ENCODE data around the gene TMEM151A. TPM values are rescaled to one million over a fixed set of nuclear protein-coding genes. Genes with fewer than 3 reads are reported as not detected.

Gene TMEM151A
- total RNA-seq, 1 experiment from 2014 or later: 0.42 TPM

DNA sequence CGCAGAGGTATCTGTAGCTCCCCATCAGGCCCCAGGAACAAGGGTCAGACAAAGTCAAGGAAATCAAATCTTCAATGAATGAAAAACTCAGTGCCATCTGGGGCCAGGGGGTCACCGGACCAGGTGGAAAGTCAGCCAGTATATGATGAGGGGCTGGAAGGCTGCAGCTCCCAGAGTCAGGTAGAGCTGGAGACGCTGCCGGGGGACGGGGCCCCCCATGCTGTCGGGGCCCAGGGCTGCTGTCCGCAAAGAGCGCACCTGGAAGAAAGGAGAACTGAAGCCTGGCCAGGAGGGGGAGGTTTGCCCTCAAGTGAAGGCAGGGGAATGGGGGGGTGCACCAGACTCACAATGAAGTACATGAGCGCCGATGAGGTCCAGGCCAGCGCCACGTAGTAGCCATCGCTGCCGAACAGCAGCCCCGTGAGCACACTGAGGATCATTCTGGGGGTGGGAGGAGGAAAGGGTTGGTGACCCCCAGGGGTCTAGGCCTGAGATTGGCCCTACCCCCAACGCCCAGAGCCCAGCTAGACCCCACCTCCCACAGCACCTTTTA is 7.1 kb upstream of the TMEM151A start:
- Histone ChIP-seq H3K27me3 (ENCODE audit: control insufficient read depth, insufficient read depth, low read length) (peaks cover 2% of the 10 kb centered on the region; the same call in 1 of the 2 replicates), H3K36me3 (replicated peaks; ENCODE audit: control insufficient read depth, insufficient read depth, low read length) (peaks cover 6% of the 10 kb centered on the region), H3K4me3 (ENCODE audit: insufficient read depth, low read depth, low read length) (no peak overlapping the region)
- no peak for DNase-seq

DNA sequence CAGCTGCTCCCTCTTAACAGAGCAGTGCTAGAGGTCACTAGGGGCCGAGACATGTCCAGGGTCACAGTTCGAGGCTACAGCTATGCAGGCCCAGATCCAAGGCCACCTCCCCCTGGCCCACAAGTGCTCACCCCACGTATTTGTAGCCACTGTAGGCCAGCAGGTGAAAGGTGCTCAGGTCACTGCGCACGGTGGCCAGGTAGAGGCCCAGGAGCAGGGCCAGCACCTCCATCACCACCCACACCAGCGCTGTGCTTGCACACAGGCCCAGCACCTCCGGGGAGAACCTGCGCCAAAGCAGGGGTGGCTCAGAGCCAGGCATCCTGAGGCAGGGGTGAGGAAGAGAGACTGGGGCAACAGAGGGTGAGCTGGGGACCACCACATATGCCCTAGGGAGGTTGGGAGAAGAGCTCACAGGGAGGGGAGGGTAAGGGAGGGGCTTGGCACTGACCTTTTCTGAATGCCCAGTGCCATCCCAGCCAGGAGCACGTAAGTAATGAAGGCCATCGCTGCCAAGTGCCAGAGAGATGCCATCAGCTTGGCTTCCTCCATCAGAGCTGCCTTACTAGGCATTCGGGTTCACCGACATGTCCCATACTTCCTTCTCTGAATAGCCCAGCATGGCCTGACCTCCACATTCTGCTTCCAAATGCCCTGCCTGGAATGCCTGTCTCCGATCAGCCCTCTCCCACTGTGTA is 6.3 kb upstream of the TMEM151A start:
- no peak overlapping the region for H3K4me3 ChIP-seq (ENCODE audit: insufficient read depth, low read depth, low read length)
- peaks cover 6% of the 10 kb centered on the region for H3K36me3 ChIP-seq (replicated peaks; ENCODE audit: control insufficient read depth, insufficient read depth, low read length)
- H3K27me3 ChIP-seq (ENCODE audit: control insufficient read depth, insufficient read depth, low read length): peaks cover 4% of the 10 kb centered on the region
- peak; percentile 35 for DNase-seq

DNA sequence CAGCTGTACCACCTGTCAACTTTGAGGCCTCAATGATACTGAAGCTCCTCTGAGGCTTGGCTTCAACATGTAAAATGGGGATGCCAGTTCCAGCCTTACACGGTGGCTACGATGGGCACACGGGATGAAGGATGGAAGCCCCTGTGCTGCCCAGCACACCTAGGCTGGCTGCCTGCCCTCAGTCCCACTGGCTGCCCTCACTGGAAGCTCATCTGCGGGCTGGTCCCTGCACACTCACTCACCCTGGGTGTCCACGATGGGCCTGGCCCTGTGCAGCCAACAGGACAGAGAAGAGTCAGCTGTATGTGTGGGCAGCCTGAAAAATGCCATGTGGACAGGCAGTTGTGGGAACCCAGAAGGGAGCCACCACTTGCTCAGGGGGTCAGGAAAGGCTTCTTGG is 5.0 kb upstream of the TMEM151A start:
- peaks cover 16% of the 10 kb centered on the region for H3K27me3 ChIP-seq (ENCODE audit: control insufficient read depth, insufficient read depth, low read length)
- no peak for DNase-seq
- peaks cover 6% of the 10 kb centered on the region for H3K36me3 ChIP-seq (replicated peaks; ENCODE audit: control insufficient read depth, insufficient read depth, low read length)
- no peak overlapping the region for H3K4me3 ChIP-seq (ENCODE audit: insufficient read depth, low read depth, low read length)

DNA sequence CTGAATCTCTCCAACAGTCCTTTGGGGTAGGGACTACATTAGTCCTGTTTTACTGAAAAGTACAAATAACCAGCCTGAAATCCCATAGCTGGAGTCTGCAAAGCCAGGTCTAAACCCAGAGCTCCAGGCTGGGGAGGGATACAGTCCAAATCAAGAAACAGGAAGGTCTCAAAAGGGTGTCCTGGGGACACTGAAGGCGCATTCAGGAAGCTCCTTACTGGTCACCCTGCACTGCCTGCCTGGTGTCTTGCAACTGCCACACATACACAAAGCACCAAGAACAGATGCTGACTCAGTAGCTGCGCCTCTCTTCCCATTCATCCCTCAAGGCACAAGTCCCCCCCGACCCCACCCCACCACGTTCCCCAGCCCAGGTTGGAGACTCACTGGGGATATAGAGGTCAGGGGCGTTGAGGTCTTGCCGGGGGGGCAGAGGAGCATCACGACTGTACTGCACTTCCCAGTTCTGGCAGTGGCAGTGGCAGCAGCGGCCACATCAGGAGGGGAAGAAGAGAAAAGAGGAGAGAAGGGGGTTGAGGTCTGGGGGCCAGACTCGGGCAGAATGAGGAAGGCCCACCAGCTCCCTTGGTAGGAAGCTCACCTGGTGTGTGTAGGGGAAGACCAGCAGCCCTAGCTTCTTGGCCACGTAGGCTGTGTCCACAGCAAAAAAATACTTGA is 4.3 kb upstream of the TMEM151A start:
- Histone ChIP-seq H3K4me3 (ENCODE audit: insufficient read depth, low read depth, low read length) (no peak overlapping the region), H3K27me3 (ENCODE audit: control insufficient read depth, insufficient read depth, low read length) (peaks cover 23% of the 10 kb centered on the region), H3K36me3 (replicated peaks; ENCODE audit: control insufficient read depth, insufficient read depth, low read length) (peaks cover 6% of the 10 kb centered on the region)
- DNase-seq: no peak

DNA sequence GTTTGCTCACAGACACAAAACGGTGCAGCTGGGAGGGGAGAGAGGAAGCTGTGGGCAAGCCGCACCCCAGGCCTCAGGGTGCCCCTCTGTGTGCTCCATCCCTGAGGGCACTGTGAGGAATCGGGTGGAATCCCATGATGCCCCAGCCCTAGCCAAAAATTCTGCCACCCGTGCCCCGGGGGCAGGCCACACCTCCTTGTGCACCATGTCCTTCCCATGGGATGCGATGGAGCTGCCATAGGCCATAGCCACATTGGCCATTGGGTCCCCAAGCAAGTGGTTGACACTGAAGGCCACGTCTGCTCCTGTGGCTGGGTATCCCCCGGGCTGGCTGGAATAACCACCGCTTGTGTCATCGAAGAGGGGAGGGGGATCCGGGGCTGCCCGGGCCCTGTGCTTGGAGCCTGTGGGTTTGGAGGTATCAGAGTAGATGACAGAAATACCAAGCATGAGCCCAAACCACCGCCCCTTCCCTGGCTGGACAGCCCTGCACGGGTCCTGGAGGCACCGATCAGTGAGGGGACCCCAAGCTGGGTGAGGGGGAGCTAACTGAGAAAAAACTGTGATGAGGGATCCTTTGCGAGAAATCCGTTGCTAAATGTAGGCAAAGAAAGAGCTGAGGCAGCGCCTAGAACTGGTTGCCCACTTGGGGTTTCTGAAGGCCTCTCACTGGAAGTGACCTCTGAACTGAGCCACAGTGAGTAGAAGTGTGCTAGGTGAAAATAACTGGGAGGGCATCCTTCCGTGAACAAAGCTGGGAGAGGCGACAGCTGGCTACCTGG is 3.6 kb upstream of the TMEM151A start:
- Histone ChIP-seq H3K36me3 (replicated peaks; ENCODE audit: control insufficient read depth, insufficient read depth, low read length) (peaks cover 6% of the 10 kb centered on the region), H3K4me3 (ENCODE audit: insufficient read depth, low read depth, low read length) (peak overlapping the region; percentile 82), H3K27me3 (ENCODE audit: control insufficient read depth, insufficient read depth, low read length) (peaks cover 29% of the 10 kb centered on the region)
- DNase-seq: peak; percentile 67

DNA sequence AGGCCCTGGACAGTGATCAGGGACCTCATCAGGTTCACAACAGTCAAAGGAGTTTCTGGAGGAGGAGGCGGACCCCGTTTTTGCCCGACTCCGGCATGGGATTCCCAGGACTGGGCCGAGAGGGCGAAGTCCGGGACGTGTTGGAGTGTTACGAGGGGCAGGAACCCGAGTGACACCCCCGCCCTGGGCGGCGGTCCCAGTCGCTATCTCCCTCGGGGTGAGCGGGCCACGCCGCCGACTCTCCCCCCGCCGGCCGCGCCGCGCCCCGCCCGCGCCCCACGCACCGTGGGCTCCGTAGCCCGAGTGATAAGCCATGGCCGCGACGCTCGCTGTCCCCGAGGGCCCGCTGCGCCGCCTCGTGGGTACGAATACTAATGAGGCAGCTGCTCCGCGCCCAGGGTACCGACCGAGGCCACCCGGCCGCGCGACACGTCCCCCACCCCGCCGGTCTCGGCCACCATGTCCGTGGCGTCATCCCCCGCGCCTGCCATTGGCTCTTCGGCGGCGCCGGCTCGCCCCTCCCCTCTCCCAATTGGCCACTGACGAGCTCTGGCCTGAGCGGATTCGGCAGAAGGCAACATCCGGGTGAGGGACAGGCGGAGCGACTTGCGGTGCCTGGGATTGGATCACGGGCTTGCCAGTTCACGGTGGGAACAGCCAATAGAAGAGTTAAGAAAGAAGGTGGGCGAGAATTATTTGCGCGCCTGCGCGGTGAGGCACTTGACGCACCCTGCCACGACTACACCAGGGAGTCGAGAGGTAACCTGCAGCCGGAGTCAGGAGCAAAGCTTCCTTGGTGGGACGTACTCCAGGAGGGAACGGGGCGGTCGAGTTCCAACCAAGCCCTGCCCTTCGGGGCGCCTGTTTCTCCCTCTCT is 2.8 kb upstream of the TMEM151A start, which contains the start of gene YIF1A:
TSS of gene YIF1A (minus strand) at position 473 of the 877 bp plus-strand sequence. CDS start at position 315, 158 bp downstream.
- DNase-seq: peak; percentile 100
- Histone ChIP-seq H3K36me3 (replicated peaks; ENCODE audit: control insufficient read depth, insufficient read depth, low read length) (peaks cover 6% of the 10 kb centered on the region), H3K4me3 (ENCODE audit: insufficient read depth, low read depth, low read length) (peak within 1 kb of the TSS; percentile 82), H3K27me3 (ENCODE audit: control insufficient read depth, insufficient read depth, low read length) (peaks cover 30% of the 10 kb centered on the region)

DNA sequence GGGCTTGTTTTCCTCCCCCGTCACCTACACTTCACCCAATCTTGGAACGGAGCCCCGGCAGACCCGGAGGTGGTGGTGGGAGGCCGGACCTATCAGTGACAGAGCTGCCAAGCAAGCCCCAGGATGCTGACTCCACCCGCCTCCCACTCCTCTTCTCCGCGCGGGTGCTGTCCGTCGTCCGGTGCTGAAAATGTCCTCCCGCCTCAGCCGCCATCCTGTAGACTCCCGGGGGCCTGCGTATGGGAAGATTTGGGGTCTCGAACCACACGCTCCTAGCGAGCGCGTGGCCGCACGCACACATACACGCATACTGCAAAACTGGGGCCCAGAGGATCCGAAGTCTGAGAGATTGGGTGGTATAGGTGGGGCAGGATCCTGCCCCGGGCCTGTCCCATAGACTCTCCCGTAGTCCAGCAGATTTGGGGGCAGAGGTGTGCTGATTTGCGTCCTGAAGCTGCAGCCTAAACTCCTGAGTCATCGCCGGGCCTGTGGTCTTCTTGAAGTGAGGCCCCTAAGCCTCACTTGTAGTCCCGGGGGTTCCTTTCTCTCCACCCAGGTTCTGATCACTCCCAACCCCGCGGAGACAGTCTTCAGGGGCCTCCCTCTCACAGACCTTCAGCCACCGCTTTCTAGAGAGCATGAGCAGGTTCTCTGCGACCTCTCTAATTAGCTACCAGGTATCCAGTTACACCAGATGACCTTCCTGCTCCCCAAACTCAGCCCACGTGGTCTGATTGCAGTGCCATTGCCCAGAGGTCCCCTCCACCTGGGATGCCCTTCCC is 2.0 kb upstream of the TMEM151A start:
- Histone ChIP-seq H3K4me3 (ENCODE audit: insufficient read depth, low read depth, low read length) (peak overlapping the region; percentile 73), H3K27me3 (ENCODE audit: control insufficient read depth, insufficient read depth, low read length) (peaks cover 31% of the 10 kb centered on the region), H3K36me3 (replicated peaks; ENCODE audit: control insufficient read depth, insufficient read depth, low read length) (peaks cover 6% of the 10 kb centered on the region)
- DNase-seq: peak; percentile 97

DNA sequence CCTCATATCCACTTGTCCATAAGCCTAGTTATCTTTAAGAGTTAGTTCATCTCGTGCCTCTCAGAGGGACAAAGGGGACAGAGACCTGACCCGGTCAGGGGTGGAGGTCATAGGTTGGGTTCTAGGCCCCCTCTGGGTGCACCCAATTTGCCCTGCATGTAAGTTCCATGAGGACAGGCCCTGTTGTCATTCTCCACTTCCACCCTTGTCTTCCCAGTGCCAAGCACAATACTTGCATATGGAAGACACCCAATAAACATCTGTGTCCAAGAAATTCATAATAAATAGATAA is 1.4 kb upstream of the TMEM151A start:
- H3K4me3 ChIP-seq (ENCODE audit: insufficient read depth, low read depth, low read length): no peak overlapping the region
- peaks cover 6% of the 10 kb centered on the region for H3K36me3 ChIP-seq (replicated peaks; ENCODE audit: control insufficient read depth, insufficient read depth, low read length)
- DNase-seq: no peak
- H3K27me3 ChIP-seq (ENCODE audit: control insufficient read depth, insufficient read depth, low read length): peaks cover 31% of the 10 kb centered on the region

DNA sequence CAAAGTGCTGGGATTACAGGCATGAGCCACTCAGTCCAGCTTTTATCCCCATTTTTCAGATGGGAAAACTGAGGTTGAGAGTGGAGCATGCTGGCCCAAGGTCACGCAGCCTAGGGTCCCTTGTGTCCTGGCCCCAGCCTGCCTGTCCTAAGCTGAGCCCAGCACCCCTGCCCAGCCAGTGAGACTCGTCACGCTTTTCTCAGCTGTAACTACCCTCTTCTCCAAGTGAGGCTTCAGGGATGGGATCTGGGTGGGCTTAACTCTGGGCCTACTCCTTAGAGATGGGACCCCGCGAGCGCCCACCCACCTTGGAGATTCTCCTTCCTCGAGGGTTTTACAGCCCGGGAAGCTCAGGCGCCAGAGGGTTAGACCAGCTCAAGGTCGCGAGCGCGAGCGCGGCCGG is 390 bp upstream of the TMEM151A start:
- Histone ChIP-seq H3K4me3 (ENCODE audit: insufficient read depth, low read depth, low read length) (peak overlapping the region; percentile 49), H3K27me3 (ENCODE audit: control insufficient read depth, insufficient read depth, low read length) (peaks cover 31% of the 10 kb centered on the region)

DNA sequence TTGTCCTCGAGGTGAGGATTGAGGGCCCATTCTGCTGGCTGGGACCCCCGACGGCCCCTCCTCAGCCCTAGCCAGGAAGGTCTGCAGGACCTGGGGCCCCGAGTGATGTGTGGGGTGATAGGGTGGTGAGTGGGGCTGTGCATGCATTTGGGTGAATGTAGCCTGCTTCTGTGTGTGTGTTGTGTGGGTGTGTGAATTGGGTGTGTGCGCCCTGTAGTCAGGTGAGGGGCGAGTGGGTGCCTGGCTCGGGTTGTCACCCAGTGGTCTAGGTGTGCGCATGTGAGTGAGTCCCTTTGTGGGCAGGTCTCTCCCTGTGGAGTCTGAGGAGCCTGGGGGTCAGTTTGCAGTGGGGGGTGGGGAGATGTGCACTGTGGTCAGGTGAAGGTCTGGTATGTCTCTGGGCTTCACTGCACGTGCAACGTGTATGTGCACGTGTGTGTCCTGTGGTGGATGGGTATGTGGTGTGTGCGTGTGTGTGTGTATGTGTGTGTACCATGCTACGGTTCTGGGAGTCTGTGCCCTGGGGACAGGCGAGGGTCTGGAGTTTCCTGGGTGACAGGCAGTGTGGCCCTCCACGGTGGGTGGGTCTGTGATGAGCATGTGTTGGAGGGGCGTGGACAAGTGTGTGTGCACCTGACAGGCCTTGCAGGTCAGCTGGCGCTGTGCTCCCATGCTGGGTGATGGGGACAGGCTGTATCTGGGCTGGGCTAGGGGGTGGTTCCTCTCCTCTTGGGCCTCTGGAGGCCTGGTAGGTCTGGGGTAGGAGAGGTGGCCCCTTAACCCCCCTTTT is 1.0 kb downstream of the TMEM151A start:
- H3K4me3 ChIP-seq (ENCODE audit: insufficient read depth, low read depth, low read length): peak overlapping the region; percentile 49; the same call in 1 of the 2 replicates
- peak; percentile 45 for DNase-seq
- no peaks in the 10 kb centered on the region for H3K36me3 ChIP-seq (replicated peaks; ENCODE audit: control insufficient read depth, insufficient read depth, low read length)
- peaks cover 31% of the 10 kb centered on the region for H3K27me3 ChIP-seq (ENCODE audit: control insufficient read depth, insufficient read depth, low read length)

More for the DNA sequence above, 390 bp upstream of the TMEM151A start:
- DNase-seq: no peak
- no peaks in the 10 kb centered on the region; the same call in 1 of the 2 replicates for H3K36me3 ChIP-seq (replicated peaks; ENCODE audit: control insufficient read depth, insufficient read depth, low read length)

DNA sequence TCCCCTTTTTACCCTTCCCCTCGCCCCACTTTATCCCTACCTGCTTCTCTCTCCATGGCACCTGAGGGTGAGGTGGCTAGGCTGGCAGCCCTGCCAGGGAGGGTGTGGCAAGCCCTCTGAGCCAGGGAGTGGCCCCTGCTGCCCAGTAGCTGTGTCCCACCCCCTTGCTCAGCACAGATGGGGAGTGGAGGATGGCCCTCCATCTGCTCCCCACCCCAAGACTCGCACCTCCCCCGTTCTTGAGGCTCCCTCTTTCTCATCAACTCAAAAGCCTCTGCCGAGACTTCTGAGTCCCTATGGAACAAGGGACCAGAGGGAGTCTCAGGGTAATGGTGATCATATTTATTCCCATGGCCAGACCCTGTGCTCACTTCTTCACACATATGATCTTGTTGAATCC is 1.7 kb downstream of the TMEM151A start:
- no peak overlapping the region for H3K4me3 ChIP-seq (ENCODE audit: insufficient read depth, low read depth, low read length)
- H3K36me3 ChIP-seq (replicated peaks; ENCODE audit: control insufficient read depth, insufficient read depth, low read length): no peaks in the 10 kb centered on the region
- peaks cover 31% of the 10 kb centered on the region for H3K27me3 ChIP-seq (ENCODE audit: control insufficient read depth, insufficient read depth, low read length)
- peak; percentile 54 for DNase-seq

DNA sequence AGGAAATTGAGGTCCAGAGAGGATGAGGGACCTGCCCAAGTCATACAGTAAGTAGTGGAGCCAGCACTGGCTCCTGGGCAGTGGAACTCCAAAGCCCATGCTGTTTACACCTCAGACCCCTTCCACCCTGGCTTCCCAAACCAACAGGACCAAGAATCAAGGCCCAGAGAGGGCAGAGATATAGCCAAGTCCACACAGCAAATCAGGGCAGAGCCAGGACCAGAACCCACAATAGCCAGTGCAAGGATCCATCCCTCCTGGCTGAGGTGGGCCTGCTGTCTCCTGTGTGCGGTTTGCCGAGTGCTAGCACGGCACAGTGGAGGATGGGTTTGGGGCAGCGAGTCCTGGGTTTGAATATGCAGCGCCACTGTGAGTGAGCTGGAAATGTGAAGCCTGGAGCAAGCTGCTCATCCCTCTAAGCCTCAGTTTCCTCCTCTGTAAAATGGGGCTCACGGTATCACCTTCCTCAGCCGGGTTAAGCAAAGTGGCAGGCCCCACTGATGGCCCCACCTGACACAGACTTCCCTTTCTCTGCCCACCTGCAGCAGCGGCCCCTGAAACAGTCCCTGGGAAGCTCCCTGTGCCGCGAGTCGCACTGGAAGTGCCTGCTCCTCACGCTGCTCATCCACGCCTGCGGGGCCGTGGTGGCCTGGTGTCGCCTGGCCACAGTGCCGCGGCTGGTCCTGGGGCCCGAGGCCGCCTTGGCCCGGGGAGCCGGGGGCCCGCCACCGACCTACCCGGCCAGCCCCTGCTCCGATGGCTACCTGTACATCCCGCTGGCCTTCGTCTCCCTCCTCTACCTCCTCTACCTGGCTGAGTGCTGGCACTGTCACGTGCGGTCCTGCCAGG is 2.3 kb downstream of the TMEM151A start:
- H3K27me3 ChIP-seq (ENCODE audit: control insufficient read depth, insufficient read depth, low read length): peaks cover 31% of the 10 kb centered on the region
- no peaks in the 10 kb centered on the region for H3K36me3 ChIP-seq (replicated peaks; ENCODE audit: control insufficient read depth, insufficient read depth, low read length)
- H3K4me3 ChIP-seq (ENCODE audit: insufficient read depth, low read depth, low read length): no peak overlapping the region
- DNase-seq: peak; percentile 62
